Glomerular visceral epithelial cell (primary cell): ENCODE measurements around the gene POTEM.
"Not testable (repeated sequence)": the region's sequence is repeated elsewhere in the genome, so short reads cannot be mapped to it uniquely, and the experiment has no call there.

Source experiments
- DNase-seq: peaks from one replicate; pipeline ENCODE4 v3.0.0-alpha.2; 2016; ENCODE audit errors: extremely low spot score

The POTEM gene

DNA sequence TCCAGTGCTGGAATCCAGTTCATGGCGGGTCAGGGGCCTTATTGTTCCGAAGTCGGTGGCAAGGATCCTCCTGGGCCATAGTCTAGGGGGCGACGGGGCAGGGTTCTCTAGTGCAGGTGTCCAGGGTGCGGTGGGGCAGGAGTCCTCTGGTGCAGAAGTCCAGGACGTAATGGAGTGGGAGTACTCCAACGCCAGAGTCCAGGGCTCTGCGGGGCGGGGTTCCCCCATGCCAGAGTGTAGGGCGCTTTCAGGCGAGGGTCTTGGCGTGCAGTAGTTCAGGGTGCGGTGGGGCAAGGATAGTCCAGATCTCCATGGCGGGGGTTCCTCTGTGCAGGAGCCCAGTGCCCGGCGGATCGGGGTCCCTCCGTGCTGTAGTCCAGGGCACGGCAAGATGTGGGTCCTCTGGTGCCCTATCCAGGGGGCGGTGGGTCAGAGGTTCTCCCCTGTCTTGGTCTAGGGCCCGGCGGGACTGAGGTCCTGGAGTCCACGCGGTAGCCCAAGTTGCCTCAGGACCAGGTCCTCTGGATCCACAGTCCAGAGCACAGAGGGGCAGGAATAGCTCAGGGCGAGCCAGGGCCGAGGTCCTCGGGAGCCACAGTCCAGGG lies 70.9 kb downstream of the POTEM start:
- not testable (repeated sequence) for DNase-seq

DNA sequence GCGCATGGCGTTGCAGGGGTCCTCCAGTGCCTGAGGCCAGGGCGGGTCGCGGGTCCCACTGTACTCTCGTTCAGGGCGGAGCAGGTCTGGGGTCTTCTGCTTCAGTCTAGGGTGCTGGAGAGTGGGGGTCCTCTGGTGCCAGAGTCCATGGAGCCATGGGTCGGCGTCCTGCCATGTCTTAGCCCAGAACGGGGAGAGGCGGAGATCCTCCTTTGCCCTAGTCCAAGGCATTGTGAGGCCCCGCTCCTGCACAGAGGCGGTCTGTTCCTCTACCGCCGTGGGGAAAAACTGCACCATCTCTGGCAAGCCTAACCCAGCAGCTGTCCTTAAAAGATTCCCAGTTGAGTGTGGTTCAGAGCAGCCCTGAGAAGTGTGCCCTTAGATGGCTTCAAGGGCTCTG lies 71.6 kb downstream of the POTEM start:
- DNase-seq: not testable (repeated sequence)

- not testable (repeated sequence) for DNase-seq
These were observed 76.2 kb downstream of the POTEM start for GRCh38 chr14:19043384-19043783.
